GM12878 (cell line): ENCODE data around the gene PRX. TPM values are rescaled to one million over a fixed set of nuclear protein-coding genes. Genes with fewer than 3 reads are reported as not detected.

ENCODE experiments used
- ATAC-seq: fragments of 200-7000 bp; cut with Tn5 transposase; 3 replicates; pipeline ENCODE4 v1.9.1; 2020; ENCODE audit warnings: mild to moderate bottlenecking, moderate library complexity
- BruUV-seq: library from RNA; stranded (reverse); fragments of 400-500 nt; replicated peaks from 2 replicates; lab custom pipeline; 2021; lab: Mats Ljungman, UMichigan
- CTCF ChIA-PET: fragments of 300-600 bp; sonication (Branson Sonifier 250); formaldehyde crosslinking; extraction: SDS; loops from one replicate; lab custom pipeline; 2021; ENCODE audit warnings: inconsistent platforms; lab: Yijun Ruan, JAX
- POLR2A ChIA-PET: fragments of 350-600 bp; formaldehyde crosslinking; extraction: SDS; loops from one replicate; lab custom pipeline; 2021; ENCODE audit warnings: inconsistent platforms; lab: Charles Lee
- RAD21 ChIA-PET: fragments of 300-600 bp; sonication (Branson Sonifier 250); formaldehyde crosslinking; loops from one replicate; lab custom pipeline; 2023; ENCODE audit warnings: antibody characterized with exemption; ENCODE audit not compliant: unreplicated experiment; lab: Charles Lee
- SMC1A ChIA-PET: fragments of 300-600 bp; sonication (Branson Sonifier 250); formaldehyde crosslinking; loops from one replicate; lab custom pipeline; 2023; ENCODE audit not compliant: unreplicated experiment, uncharacterized antibody; lab: Charles Lee
- DNase-seq: peaks from one replicate; pipeline ENCODE4 v3.0.0-alpha.2; 2011; ENCODE audit warnings: low read depth, low spot score
- FAIRE-seq: peaks from 3 replicates; lab custom pipeline; 2011; peaks lifted over from hg19 to GRCh38; lab: Jason Lieb, UNC
- H2AFZ ChIP-seq: 2 replicates; pipeline ENCODE4 v1.6.0; 2011; ENCODE audit warnings: low read depth, low read length, control low read depth; ENCODE audit not compliant: control insufficient read depth
- H3K27ac ChIP-seq: 2 replicates; pipeline ENCODE4 v1.5.1; 2011; ENCODE audit warnings: control low read depth; ENCODE audit not compliant: control insufficient read depth, insufficient read depth
- H3K27me3 ChIP-seq, 2 experiments: replicated peaks in 1 of 2; 2 replicates each; pipeline versions ENCODE4 v1.6.0 to v1.6.1; 2011; ENCODE audit warnings: low read length in 1 of 2; ENCODE audit not compliant: control insufficient read depth in 2 of 2, insufficient read depth in 2 of 2
- H3K36me3 ChIP-seq, 2 experiments: 2 replicates each; pipeline ENCODE4 v1.5.1; 2011; ENCODE audit warnings: low read length in 1 of 2; ENCODE audit not compliant: control insufficient read depth in 2 of 2, insufficient read depth in 2 of 2
- H3K4me1 ChIP-seq: 2 replicates; pipeline ENCODE4 v1.6.1; 2011; ENCODE audit warnings: mild to moderate bottlenecking, low read length, moderate library complexity, mixed read lengths; ENCODE audit not compliant: control insufficient read depth, insufficient read depth
- H3K4me2 ChIP-seq: 2 replicates; pipeline ENCODE4 v1.6.0; 2011; ENCODE audit warnings: control low read depth; ENCODE audit not compliant: control insufficient read depth, insufficient read depth
- H3K4me3 ChIP-seq: fragments of 200-600 bp; sonication (generic); 2 replicates; pipeline ENCODE4 v1.5.1; 2016
- H3K79me2 ChIP-seq: 2 replicates; pipeline ENCODE4 v1.6.0; 2011; ENCODE audit warnings: low read length; ENCODE audit not compliant: control insufficient read depth, insufficient read depth
- H3K9ac ChIP-seq: 2 replicates; pipeline ENCODE4 v1.8.0; 2011; ENCODE audit warnings: low read length, control low read depth, mixed read lengths; ENCODE audit not compliant: control insufficient read depth, insufficient read depth
- H3K9me3 ChIP-seq: replicated peaks from 3 replicates; pipeline ENCODE4 v1.5.1; 2011; ENCODE audit warnings: mild to moderate bottlenecking, low read length; ENCODE audit not compliant: control insufficient read depth, insufficient read depth
- H4K20me1 ChIP-seq: 2 replicates; pipeline ENCODE4 v1.6.0; 2011; ENCODE audit not compliant: control insufficient read depth, insufficient read depth
- CBX3 ChIP-seq: fragments of 200-600 bp; sonication (generic); IDR thresholded peaks from 2 replicates; pipeline ENCODE4 v1.6.1; 2016; ENCODE audit warnings: low read depth, borderline replicate concordance
- ELK1 ChIP-seq: IDR thresholded peaks from 2 replicates; pipeline ENCODE4 v1.6.1; 2012; ENCODE audit warnings: low read depth, low read length, improper control_type of control experiment
- MXI1 ChIP-seq: fragments of 150-350 bp; IDR thresholded peaks from 2 replicates; pipeline ENCODE4 v1.6.1; 2011; ENCODE audit warnings: low read depth, mild to moderate bottlenecking, inconsistent platforms, low read length, improper control_type of control experiment
- POU2F2 ChIP-seq: IDR thresholded peaks from 3 replicates; pipeline ENCODE4 v1.6.1; 2011; ENCODE audit warnings: low read depth, mild to moderate bottlenecking, low read length, borderline replicate concordance
- ZBTB40 ChIP-seq: fragments of 450-650 bp; IDR thresholded peaks from 2 replicates; pipeline ENCODE4 v1.6.1; 2016; ENCODE audit warnings: mild to moderate bottlenecking, moderate library complexity, borderline replicate concordance
- WGBS: methylation state at CpG from one replicate; pipeline ENCODE4 v1.1.6; 2016; ENCODE audit warnings: low lambda C conversion rate; ENCODE audit not compliant: insufficient replicate concordance, insufficient coverage; ENCODE audit errors: missing lambda C conversion rate; 5-methylcytosine and 5-hydroxymethylcytosine counted together
- in situ Hi-C: fragments of 300-500 bp; cut with MboI; formaldehyde crosslinking; loops from 9 replicates; pipeline ENCODE4 v1.14.3; 2018; ENCODE audit warnings: mixed read lengths
- intact Hi-C: fragments of 100-400 bp; cut with micrococcal nuclease; formaldehyde crosslinking; loops from one replicate; pipeline ENCODE4 v1.14.2; 2022; ENCODE audit not compliant: unreplicated experiment
- polyA plus RNA-seq, 11 experiments: library from polyadenylated mRNA; depleted of rRNA in 4 of 11; unstranded in 6 of 11; stranded (reverse) in 5 of 11; fragments of >200 nt; fragmentation: Nextera tagmentation in 4 of 11; fragmentation: Illumina TruSeq in 1 of 11; extraction: Ambion mirVana in 4 of 11; extraction: Trizol in 1 of 11; gene quantifications; 1 replicate in 1 of 11; 2 replicates in 10 of 11; pipeline versions ENCODE4 v1.2.1 to v1.2.3, GENCODE V29; 2011 to 2016; ENCODE audit warnings: inconsistent platforms in 2 of 11, missing spikeins in 2 of 11, low read depth in 1 of 11
- total RNA-seq, 4 experiments: library from RNA; depleted of rRNA in 3 of 4; stranded (reverse); fragments of >200 nt in 3 of 4; fragmentation: Illumina TruSeq in 1 of 4; extraction: Trizol in 1 of 4; gene quantifications; 2 replicates each; pipeline versions ENCODE4 v1.2.1 to v1.2.3, GENCODE V29; 2013 to 2021
- TF ChIP-seq, protein P1 (sequence below): fragments of 450-650 bp; IDR thresholded peaks from 2 replicates; pipeline ENCODE4 v1.6.1; 2017; ENCODE audit warnings: antibody characterized with exemption, mild to moderate bottlenecking, moderate library complexity

The PRX gene
- total and polyA plus RNA-seq, 10 of the 15 experiments (the other 5 are each of a cell fraction or from before 2014, with no cell fraction given) = 0.02 to 1.4 (median 0.54) TPM; not detected in 1

DNA sequence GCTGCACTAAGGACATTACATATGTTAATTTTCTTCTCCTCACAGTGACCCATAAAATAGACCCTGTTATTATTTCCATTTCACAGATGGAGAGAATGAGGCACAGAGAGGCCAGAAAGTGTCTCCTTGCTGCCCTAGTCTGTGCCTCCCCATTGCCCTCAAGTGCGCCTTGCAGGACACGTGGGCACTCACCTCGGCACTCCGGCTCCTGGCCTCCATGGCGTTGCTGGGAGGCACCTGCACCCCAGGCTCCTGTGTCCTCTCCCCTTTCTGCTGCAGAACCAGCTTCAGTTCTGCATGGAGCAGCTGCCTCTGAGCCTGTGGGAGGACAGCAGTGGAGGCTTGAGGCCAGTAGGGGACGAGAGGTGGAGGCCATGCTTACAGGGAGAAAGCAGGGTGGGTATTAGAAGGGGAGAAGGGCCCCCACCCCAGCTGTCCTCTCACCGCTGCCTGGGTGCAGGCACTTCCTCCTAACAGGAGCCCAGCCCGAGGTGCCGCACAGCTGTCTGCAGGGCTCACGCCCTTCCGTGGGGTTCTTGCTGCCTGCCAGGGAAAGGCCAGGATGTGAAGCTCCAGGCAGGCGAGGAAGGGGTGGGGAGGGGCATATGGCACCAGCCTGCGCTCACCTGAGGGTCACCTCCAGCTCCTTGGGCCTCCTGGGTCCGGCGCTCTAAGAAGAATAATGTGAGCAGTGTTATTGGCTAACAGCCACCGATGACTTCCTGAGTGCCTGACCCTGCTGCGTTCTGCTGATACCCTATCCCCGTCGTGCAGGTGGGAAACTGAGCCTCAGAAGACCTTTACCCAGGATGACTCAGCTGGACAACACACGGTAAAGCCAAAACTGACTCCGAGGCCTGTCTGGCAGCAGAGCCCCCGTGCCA is 5.2 kb downstream of the PRX start (continued):
- TF ChIP-seq, protein P1, sequence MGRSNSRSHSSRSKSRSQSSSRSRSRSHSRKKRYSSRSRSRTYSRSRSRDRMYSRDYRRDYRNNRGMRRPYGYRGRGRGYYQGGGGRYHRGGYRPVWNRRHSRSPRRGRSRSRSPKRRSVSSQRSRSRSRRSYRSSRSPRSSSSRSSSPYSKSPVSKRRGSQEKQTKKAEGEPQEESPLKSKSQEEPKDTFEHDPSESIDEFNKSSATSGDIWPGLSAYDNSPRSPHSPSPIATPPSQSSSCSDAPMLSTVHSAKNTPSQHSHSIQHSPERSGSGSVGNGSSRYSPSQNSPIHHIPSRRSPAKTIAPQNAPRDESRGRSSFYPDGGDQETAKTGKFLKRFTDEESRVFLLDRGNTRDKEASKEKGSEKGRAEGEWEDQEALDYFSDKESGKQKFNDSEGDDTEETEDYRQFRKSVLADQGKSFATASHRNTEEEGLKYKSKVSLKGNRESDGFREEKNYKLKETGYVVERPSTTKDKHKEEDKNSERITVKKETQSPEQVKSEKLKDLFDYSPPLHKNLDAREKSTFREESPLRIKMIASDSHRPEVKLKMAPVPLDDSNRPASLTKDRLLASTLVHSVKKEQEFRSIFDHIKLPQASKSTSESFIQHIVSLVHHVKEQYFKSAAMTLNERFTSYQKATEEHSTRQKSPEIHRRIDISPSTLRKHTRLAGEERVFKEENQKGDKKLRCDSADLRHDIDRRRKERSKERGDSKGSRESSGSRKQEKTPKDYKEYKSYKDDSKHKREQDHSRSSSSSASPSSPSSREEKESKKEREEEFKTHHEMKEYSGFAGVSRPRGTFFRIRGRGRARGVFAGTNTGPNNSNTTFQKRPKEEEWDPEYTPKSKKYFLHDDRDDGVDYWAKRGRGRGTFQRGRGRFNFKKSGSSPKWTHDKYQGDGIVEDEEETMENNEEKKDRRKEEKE = no peak
- no peak for TF ChIP-seq MXI1
- TF ChIP-seq, all 136 proteins: peak for 0

DNA sequence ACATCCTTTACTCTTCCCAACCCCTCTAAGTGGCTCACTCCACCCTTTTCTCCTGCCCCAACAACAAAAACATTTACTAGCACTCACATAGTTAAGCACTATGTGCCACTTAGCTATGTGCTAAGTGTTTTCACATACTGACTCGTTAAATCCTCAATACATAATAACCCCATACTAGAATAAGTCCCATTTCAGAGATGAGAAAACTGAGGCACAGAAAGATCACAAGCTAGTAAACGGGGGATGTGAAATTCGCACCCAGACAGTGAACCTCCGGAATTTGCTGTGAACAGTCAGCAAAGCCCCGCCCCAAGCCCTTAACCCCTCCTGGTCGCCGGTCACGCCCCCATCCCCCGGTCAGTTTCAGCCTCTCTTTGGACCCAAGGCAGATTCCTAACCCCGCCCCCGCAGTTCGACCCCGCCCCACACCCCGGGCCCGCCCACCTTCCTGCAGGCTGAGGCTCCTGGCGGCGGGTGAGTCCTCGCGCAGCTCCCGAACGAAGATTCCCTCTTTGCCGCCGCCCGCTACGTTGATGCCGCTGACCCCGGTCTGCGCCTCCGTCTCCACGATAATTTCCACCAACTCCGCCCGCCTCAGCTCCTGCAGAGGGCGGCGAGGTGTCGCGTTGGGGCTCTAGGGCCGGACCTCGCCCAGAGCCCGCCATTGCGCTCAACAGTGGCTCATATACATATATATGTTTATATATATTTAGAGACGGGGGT is 9.8 kb downstream of the PRX start:
- H2AFZ ChIP-seq = peak overlapping the region; percentile 91
- intact Hi-C loops = loop anchor here (1.0 to 5.0 kb wide), 2 partner anchors 41 to 46 kb away; partner anchors contain the start of gene SERTAD3
- peak overlapping the region; percentile 86 for H3K4me2 ChIP-seq
- CTCF ChIA-PET = interaction anchor here (1.0 to 2.1 kb wide), 9 partner anchors 14 to 98 kb away, joined by 3 to 15 read pairs (median 7); partner anchors contain the start of gene SERTAD1
- SMC1A ChIA-PET = interaction anchor here (0.6 to 2.9 kb wide), 8 partner anchors 12 to 352 kb away, joined by 3 to 13 read pairs (median 4); partner anchors contain the start of genes C19orf47 and PLD3
- peak overlapping the region; percentile 37; the same call in 1 of the 2 replicates for H3K27ac ChIP-seq
- FAIRE-seq (peak; percentile 61), DNase-seq (peak; percentile 69), ATAC-seq (peak; percentile 96)
- peaks cover 8% of the 10 kb centered on the region for H3K4me1 ChIP-seq
- WGBS = 2% methylated on average over 41 of the region's 41 CpGs
- no peaks in the 10 kb centered on the region for H3K79me2 ChIP-seq
- H4K20me1 ChIP-seq = no peaks in the 10 kb centered on the region
- in situ Hi-C loops = no loop called here
- no peaks in the 10 kb centered on the region for H3K27me3 ChIP-seq
- no peaks in the 10 kb centered on the region for H3K36me3 ChIP-seq
- RAD21 ChIA-PET = interaction anchor here (1.0 to 2.0 kb wide), 6 partner anchors 21 to 98 kb away, joined by 3 to 13 read pairs (median 4); partner anchors contain the start of genes BLVRB, SERTAD1 and SERTAD3
- POLR2A ChIA-PET = interaction anchor here (0.5 to 2.3 kb wide), 13 partner anchors 9 to 179 kb away, joined by 3 to 15 read pairs (median 5); partner anchors contain the start of genes BLVRB, PRX and SERTAD1
- H3K9me3 ChIP-seq = no peaks in the 10 kb centered on the region
- H3K4me3 ChIP-seq = peak overlapping the region; percentile 85
- no TSS peak for BruUV-seq
- peak overlapping the region; percentile 53; the same call in 1 of the 2 replicates for H3K9ac ChIP-seq
- TF ChIP-seq POU2F2 (no peak), CBX3 (no peak), ELK1 (no peak), ZBTB40 (peak; percentile 34; the same call in 1 of the 2 replicates)
